ENCODE results near the gene INPP5A.

Gene INPP5A

DNA sequence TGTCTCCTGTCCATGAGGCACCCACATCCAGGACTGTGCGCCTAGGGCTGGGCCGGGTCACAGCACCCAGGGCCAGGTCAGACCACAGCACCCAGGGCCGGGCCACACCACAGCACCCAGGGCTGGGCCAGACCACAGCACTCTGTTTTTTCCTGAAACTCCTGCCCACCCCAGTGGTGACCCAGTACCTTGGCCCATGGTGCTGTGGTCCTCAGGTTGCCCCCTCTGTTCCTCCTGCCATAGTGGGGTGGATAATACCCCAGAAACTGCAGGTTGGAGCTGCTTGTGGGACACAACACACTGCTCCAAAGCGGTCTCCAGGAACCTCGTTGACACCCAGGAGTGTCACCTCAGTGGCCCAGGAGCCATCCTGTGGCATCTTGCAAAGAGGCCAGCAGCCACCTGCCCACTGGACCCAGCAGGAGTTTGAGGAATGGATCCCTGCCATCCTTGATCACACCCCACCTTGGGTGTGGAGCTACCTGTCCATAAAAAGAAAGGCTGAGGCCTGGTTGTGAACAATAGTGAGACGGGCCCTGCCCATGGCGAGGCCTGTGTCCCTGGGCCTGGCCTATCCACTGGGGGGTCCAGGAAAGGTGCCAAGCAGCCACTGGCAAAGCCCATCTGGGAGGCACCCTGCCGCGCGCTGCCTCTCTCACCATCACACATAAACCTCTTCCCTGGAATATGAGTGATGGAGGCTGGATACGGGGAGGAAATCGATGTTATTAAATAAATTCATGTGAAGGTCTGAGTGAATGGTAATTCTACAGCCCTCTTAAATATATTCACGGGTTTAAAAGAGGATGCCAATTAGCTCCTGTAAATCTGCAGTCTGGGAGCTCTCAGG lies 159.4 kb downstream of the INPP5A start:
- no peak overlapping the region for H3K27ac ChIP-seq (ENCODE audit: low read depth in 2 of 2, low read length in 2 of 2)
- no peak overlapping the region for H3K4me3 ChIP-seq (ENCODE audit: low read length in 2 of 2)
- H3K36me3 ChIP-seq (ENCODE audit: control insufficient read depth in 2 of 2, insufficient read depth in 2 of 2, low read length in 2 of 2) = peaks cover 9 to 11% of the 10 kb centered on the region in 2 donors
- peaks cover 8 to 11% of the 10 kb centered on the region in 2 donors for H3K4me1 ChIP-seq (ENCODE audit: control insufficient read depth in 2 of 2, insufficient read depth in 2 of 2, low read length in 2 of 2)
- H3K9ac ChIP-seq (ENCODE audit: low read depth in 1 of 2, low read length in 2 of 2) = no peak overlapping the region
- H3K27me3 ChIP-seq (ENCODE audit: control insufficient read depth in 2 of 2, insufficient read depth in 2 of 2, low read length in 2 of 2) = no peaks in the 10 kb centered on the region
- H3K9me3 ChIP-seq (ENCODE audit: control insufficient read depth in 2 of 2, low read length in 2 of 2) = no peaks in the 10 kb centered on the region

- Histone ChIP-seq H3K27me3 (ENCODE audit: control insufficient read depth in 2 of 2, insufficient read depth in 2 of 2, low read length in 2 of 2) (no peaks in the 10 kb centered on the region), H3K36me3 (ENCODE audit: control insufficient read depth in 2 of 2, insufficient read depth in 2 of 2, low read length in 2 of 2) (peaks cover 9 to 11% of the 10 kb centered on the region in 2 donors), H3K9ac (ENCODE audit: low read depth in 1 of 2, low read length in 2 of 2) (no peak overlapping the region), H3K4me1 (ENCODE audit: control insufficient read depth in 2 of 2, insufficient read depth in 2 of 2, low read length in 2 of 2) (peaks cover 8 to 11% of the 10 kb centered on the region in 2 donors), H3K27ac (ENCODE audit: low read depth in 2 of 2, low read length in 2 of 2) (no peak overlapping the region), H3K9me3 (ENCODE audit: control insufficient read depth in 2 of 2, low read length in 2 of 2) (no peaks in the 10 kb centered on the region), H3K4me3 (ENCODE audit: low read length in 2 of 2) (no peak overlapping the region)
Measured at GRCh38 chr10:132697578-132698200, 160.1 kb downstream of the INPP5A start.

- Histone ChIP-seq H3K27me3 (ENCODE audit: control insufficient read depth in 2 of 2, insufficient read depth in 2 of 2, low read length in 2 of 2) (no peaks in the 10 kb centered on the region), H3K36me3 (ENCODE audit: control insufficient read depth in 2 of 2, insufficient read depth in 2 of 2, low read length in 2 of 2) (peaks cover 9 to 11% of the 10 kb centered on the region in 2 donors), H3K27ac (ENCODE audit: low read depth in 2 of 2, low read length in 2 of 2) (no peak overlapping the region), H3K4me3 (ENCODE audit: low read length in 2 of 2) (no peak overlapping the region), H3K4me1 (ENCODE audit: control insufficient read depth in 2 of 2, insufficient read depth in 2 of 2, low read length in 2 of 2) (peaks cover 8 to 11% of the 10 kb centered on the region in 2 donors), H3K9me3 (ENCODE audit: control insufficient read depth in 2 of 2, low read length in 2 of 2) (no peaks in the 10 kb centered on the region), H3K9ac (ENCODE audit: low read depth in 1 of 2, low read length in 2 of 2) (no peak overlapping the region)
Measured at GRCh38 chr10:132698211-132698751, 160.7 kb downstream of the INPP5A start.

- no peak overlapping the region for H3K27ac ChIP-seq (ENCODE audit: low read depth in 2 of 2, low read length in 2 of 2)
- no peak overlapping the region for H3K9ac ChIP-seq (ENCODE audit: low read depth in 1 of 2, low read length in 2 of 2)
Measured at GRCh38 chr10:132698761-132699391, 161.3 kb downstream of the INPP5A start.

GRCh38 chr10:132699411-132700155 lies 162.0 kb downstream of the INPP5A start:
- Histone ChIP-seq H3K27ac (ENCODE audit: low read depth in 2 of 2, low read length in 2 of 2) (peak overlapping the region in 1 of 2 donors; percentile 55), H3K36me3 (ENCODE audit: control insufficient read depth in 2 of 2, insufficient read depth in 2 of 2, low read length in 2 of 2) (peaks cover 9 to 11% of the 10 kb centered on the region in 2 donors), H3K9ac (ENCODE audit: low read depth in 1 of 2, low read length in 2 of 2) (no peak overlapping the region), H3K4me3 (ENCODE audit: low read length in 2 of 2) (no peak overlapping the region), H3K27me3 (ENCODE audit: control insufficient read depth in 2 of 2, insufficient read depth in 2 of 2, low read length in 2 of 2) (no peaks in the 10 kb centered on the region), H3K4me1 (ENCODE audit: control insufficient read depth in 2 of 2, insufficient read depth in 2 of 2, low read length in 2 of 2) (peaks cover 8 to 11% of the 10 kb centered on the region in 2 donors), H3K9me3 (ENCODE audit: control insufficient read depth in 2 of 2, low read length in 2 of 2) (no peaks in the 10 kb centered on the region)

More at GRCh38 chr10:132698761-132699391, 161.3 kb downstream of the INPP5A start:
- H3K36me3 ChIP-seq (ENCODE audit: control insufficient read depth in 2 of 2, insufficient read depth in 2 of 2, low read length in 2 of 2) = peaks cover 9 to 11% of the 10 kb centered on the region in 2 donors
- no peaks in the 10 kb centered on the region for H3K9me3 ChIP-seq (ENCODE audit: control insufficient read depth in 2 of 2, low read length in 2 of 2)
- H3K4me1 ChIP-seq (ENCODE audit: control insufficient read depth in 2 of 2, insufficient read depth in 2 of 2, low read length in 2 of 2) = peaks cover 8 to 11% of the 10 kb centered on the region in 2 donors
- no peaks in the 10 kb centered on the region for H3K27me3 ChIP-seq (ENCODE audit: control insufficient read depth in 2 of 2, insufficient read depth in 2 of 2, low read length in 2 of 2)
- no peak overlapping the region for H3K4me3 ChIP-seq (ENCODE audit: low read length in 2 of 2)

DNA sequence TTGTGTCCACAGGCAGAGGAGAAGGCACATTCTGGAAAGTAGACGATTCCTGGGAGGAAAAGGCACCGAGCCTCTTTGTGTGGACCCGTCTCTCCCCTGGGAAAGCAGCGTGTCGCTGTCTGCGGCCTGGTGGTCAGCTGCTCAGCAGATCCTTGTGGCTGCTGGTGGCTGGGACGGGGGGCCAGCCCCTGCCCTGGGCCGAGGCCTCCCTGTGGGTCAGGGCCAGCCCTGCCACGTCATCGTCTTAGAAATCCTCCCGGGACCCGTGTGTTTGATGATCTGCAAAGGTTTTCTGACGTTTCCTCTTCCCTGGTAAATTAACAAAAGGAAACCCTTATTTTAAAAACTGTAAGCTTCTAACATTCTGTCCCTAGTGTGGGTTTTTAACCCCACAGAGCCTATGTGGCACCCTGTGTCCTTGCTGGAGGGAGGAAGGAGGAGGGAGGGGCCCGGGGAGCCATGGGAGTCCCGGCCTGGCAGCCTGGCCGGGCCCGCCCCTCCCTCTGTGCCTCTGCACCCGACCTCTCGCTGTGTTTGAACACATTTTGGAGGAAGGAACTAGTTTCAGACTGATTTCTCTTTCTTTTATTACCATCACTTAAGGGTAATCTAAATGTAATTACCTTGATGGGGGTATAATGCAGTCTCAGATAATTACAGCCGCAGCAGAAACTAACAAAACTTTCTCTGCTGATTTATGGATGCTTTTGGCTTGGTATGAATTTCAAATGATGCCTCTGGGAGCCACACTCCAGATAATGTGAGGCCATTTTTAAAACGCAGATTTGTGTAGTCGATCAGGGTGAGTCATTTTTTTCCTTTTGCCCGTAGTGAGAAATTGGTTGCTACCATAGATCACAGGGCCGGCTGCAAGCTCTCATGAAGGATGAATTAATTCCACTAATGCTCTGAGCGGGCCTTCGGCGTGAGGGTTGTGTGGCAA lies 162.8 kb downstream of the INPP5A start:
- Histone ChIP-seq H3K9ac (ENCODE audit: low read depth in 1 of 2, low read length in 2 of 2) (peak overlapping the region in 1 of 2 donors; percentile 23), H3K4me1 (ENCODE audit: control insufficient read depth in 2 of 2, insufficient read depth in 2 of 2, low read length in 2 of 2) (peaks cover 8 to 11% of the 10 kb centered on the region in 2 donors), H3K27ac (ENCODE audit: low read depth in 2 of 2, low read length in 2 of 2) (peak overlapping the region; percentile 32 to 55), H3K27me3 (ENCODE audit: control insufficient read depth in 2 of 2, insufficient read depth in 2 of 2, low read length in 2 of 2) (no peaks in the 10 kb centered on the region), H3K36me3 (ENCODE audit: control insufficient read depth in 2 of 2, insufficient read depth in 2 of 2, low read length in 2 of 2) (peaks cover 9 to 11% of the 10 kb centered on the region in 2 donors), H3K4me3 (ENCODE audit: low read length in 2 of 2) (no peak overlapping the region), H3K9me3 (ENCODE audit: control insufficient read depth in 2 of 2, low read length in 2 of 2) (no peaks in the 10 kb centered on the region)

DNA sequence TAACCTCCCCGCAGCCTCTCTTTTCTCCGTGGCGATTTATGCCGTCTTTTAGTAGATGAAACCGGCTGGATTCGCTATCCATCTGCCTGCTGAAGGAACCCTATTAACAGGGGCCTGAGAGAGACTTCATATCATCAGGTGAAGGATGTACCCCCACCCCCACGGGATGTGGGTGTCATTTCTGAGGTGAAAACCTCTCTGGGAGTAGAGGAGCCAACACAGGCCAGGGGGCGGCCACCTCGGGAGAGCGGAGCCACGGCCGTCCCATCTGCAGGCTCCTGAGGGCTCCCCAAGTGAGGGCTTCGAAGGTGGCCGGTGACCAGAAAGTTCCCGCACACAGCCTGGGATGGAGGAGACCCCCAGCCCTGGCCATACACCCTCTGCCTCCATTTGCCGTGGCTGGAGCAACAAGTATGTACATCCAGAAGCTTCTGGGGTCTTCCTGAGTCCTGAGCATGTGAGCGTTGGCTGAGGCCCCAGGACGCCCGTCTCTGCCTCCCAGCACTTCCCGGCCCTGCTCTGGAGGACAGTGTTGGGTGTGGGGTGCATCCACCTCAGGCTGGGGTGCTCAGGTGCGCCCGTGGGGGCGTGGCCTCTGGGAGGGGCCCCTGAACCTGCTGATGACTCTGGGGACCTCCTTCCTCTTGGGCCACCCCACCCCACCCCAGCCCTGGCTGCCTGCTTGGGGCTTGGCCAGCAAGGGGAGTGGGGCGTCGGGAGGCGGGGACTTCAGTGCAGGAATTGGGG lies 163.7 kb downstream of the INPP5A start:
- peak overlapping the region in 1 of 2 donors; percentile 32 for H3K27ac ChIP-seq (ENCODE audit: low read depth in 2 of 2, low read length in 2 of 2)
- H3K36me3 ChIP-seq (ENCODE audit: control insufficient read depth in 2 of 2, insufficient read depth in 2 of 2, low read length in 2 of 2) = peaks cover 9 to 11% of the 10 kb centered on the region in 2 donors

GRCh38 chr10:132701846-132702190 lies 164.2 kb downstream of the INPP5A start:
- H3K9me3 ChIP-seq (ENCODE audit: control insufficient read depth in 2 of 2, low read length in 2 of 2) = no peaks in the 10 kb centered on the region
- H3K36me3 ChIP-seq (ENCODE audit: control insufficient read depth in 2 of 2, insufficient read depth in 2 of 2, low read length in 2 of 2) = peaks cover 9 to 12% of the 10 kb centered on the region in 2 donors
- no peak overlapping the region for H3K27ac ChIP-seq (ENCODE audit: low read depth in 2 of 2, low read length in 2 of 2)

More for the DNA sequence above, 163.7 kb downstream of the INPP5A start:
- Histone ChIP-seq H3K4me1 (ENCODE audit: control insufficient read depth in 2 of 2, insufficient read depth in 2 of 2, low read length in 2 of 2) (peaks cover 8 to 11% of the 10 kb centered on the region in 2 donors), H3K27me3 (ENCODE audit: control insufficient read depth in 2 of 2, insufficient read depth in 2 of 2, low read length in 2 of 2) (no peaks in the 10 kb centered on the region), H3K9ac (ENCODE audit: low read depth in 1 of 2, low read length in 2 of 2) (no peak overlapping the region), H3K4me3 (ENCODE audit: low read length in 2 of 2) (no peak overlapping the region), H3K9me3 (ENCODE audit: control insufficient read depth in 2 of 2, low read length in 2 of 2) (no peaks in the 10 kb centered on the region)

More at GRCh38 chr10:132701846-132702190, 164.2 kb downstream of the INPP5A start:
- no peak overlapping the region for H3K9ac ChIP-seq (ENCODE audit: low read depth in 1 of 2, low read length in 2 of 2)
- no peak overlapping the region for H3K4me3 ChIP-seq (ENCODE audit: low read length in 2 of 2)
- H3K27me3 ChIP-seq (ENCODE audit: control insufficient read depth in 2 of 2, insufficient read depth in 2 of 2, low read length in 2 of 2) = no peaks in the 10 kb centered on the region
- peaks cover 8 to 15% of the 10 kb centered on the region in 2 donors for H3K4me1 ChIP-seq (ENCODE audit: control insufficient read depth in 2 of 2, insufficient read depth in 2 of 2, low read length in 2 of 2)
